Lung microvascular endothelial cell (primary cell): ENCODE data around the gene WNT9B. TPM values are rescaled to one million over a fixed set of nuclear protein-coding genes. Genes with fewer than 3 reads are reported as not detected.
"Not testable (repeated sequence)": the region's sequence is repeated elsewhere in the genome, so short reads cannot be mapped to it uniquely, and the experiment has no call there.

Source experiments
- DNase-seq, 2 donors: peaks; one replicate each; pipeline versions ENCODE4 v3.0.0 to v3.0.0-alpha.2; 2010; ENCODE audit warnings: low read depth in 2 of 2
- total RNA-seq: library from RNA; depleted of rRNA; stranded (reverse); fragments of >200 nt; gene quantifications from 2 replicates; pipeline ENCODE4 v1.2.1, GENCODE V29; 2014

WNT9B gene
- total RNA-seq, 1 donor from 2014 or later, result not detected

- DNase-seq, result no peak
Observed at GRCh38 chr17:46821482-46822387, 29.6 kb upstream of the WNT9B start.

- DNase-seq, result peak in 1 of 2 donors; percentile 22
Observed at GRCh38 chr17:46822388-46822921, 28.9 kb upstream of the WNT9B start.

- no peak for DNase-seq
Observed at GRCh38 chr17:46823657-46824056, 27.7 kb upstream of the WNT9B start.

- no peak for DNase-seq
Observed at GRCh38 chr17:46826116-46826515, 25.3 kb upstream of the WNT9B start.

- DNase-seq, result no peak
Observed at GRCh38 chr17:46827274-46827673, 24.1 kb upstream of the WNT9B start.

GRCh38 chr17:46831573-46832330 lies 19.6 kb upstream of the WNT9B start:
- no peak for DNase-seq

GRCh38 chr17:46832331-46832821 lies 19.0 kb upstream of the WNT9B start:
- DNase-seq, result no peak

GRCh38 chr17:46832945-46833839 lies 18.2 kb upstream of the WNT9B start:
- peak in 1 of 2 donors; percentile 38 for DNase-seq

GRCh38 chr17:46833840-46834208 lies 17.6 kb upstream of the WNT9B start:
- DNase-seq, result no peak

GRCh38 chr17:46834846-46835245 lies 16.5 kb upstream of the WNT9B start:
- DNase-seq, result no peak

- DNase-seq, result no peak
Observed at GRCh38 chr17:46836500-46836899, 14.9 kb upstream of the WNT9B start.

GRCh38 chr17:46837521-46837920 lies 13.9 kb upstream of the WNT9B start:
- no peak for DNase-seq

GRCh38 chr17:46839211-46839610 lies 12.2 kb upstream of the WNT9B start:
- no peak for DNase-seq

GRCh38 chr17:46840596-46840995 lies 10.8 kb upstream of the WNT9B start:
- not testable (repeated sequence) for DNase-seq

- peak; percentile 13 to 30 for DNase-seq
Observed at GRCh38 chr17:46841561-46842379, 9.6 kb upstream of the WNT9B start.

GRCh38 chr17:46842835-46843234 lies 8.5 kb upstream of the WNT9B start:
- DNase-seq, result no peak

- DNase-seq, result no peak
Observed at GRCh38 chr17:46847204-46848191, 3.9 kb upstream of the WNT9B start.

- DNase-seq, result no peak
Observed at GRCh38 chr17:46848534-46848933, 2.8 kb upstream of the WNT9B start.

- DNase-seq, result no peak
Observed at GRCh38 chr17:46850688-46851028, 725 bp upstream of the WNT9B start.
